K562 treated with DMSO at 1 percent for 4 hours (cell line): ENCODE measurements around the gene OR2T29. TPM values are rescaled to one million over a fixed set of nuclear protein-coding genes. Genes with fewer than 3 reads are reported as not detected.

ENCODE experiments used
- total RNA-seq: library from RNA; unstranded; fragments of 300-600 nt; gene quantifications from 2 replicates; pipeline ENCODE4 v1.2.3, GENCODE V29; 2022; ENCODE audit not compliant: insufficient read depth

Gene OR2T29
- not detected in 2 replicates for total RNA-seq

GRCh38 chr1:248562672-248563071 is at the start of gene OR2T29:
OR2T29 (minus strand) TSS chr1:248562772; CDS start chr1:248559491, 3,281 bp downstream.

GRCh38 chr1:248597589-248597988 is 35.0 kb upstream of the OR2T29 start, which contains the start of gene OR2T10:
OR2T10 (minus strand) TSS chr1:248597700; CDS start chr1:248593768, 3,932 bp downstream.

GRCh38 chr1:248574657-248575056 is 12.1 kb upstream of the OR2T29 start, which contains the start of gene OR2T34:
OR2T34 (minus strand) TSS chr1:248574757; CDS start chr1:248574757, 0 bp downstream.

GRCh38 chr1:248507773-248508172 is 54.8 kb downstream of the OR2T29 start, which contains the start of gene OR2G6:
OR2G6 (plus strand) TSS chr1:248508073; CDS start chr1:248521647, 13,574 bp downstream.

Other genes starting within 250 kb of the OR2T29 start
- gene OR2M7, start 238.2 kb downstream of the OR2T29 start, total RNA-seq: not detected in 2 replicates
- not detected in 2 replicates for gene OR14C36, start 214.0 kb downstream of the OR2T29 start, total RNA-seq
- not detected in 2 replicates for gene OR2T4, start 201.1 kb downstream of the OR2T29 start, total RNA-seq
- not detected in 2 replicates for gene OR2T6, start 187.0 kb downstream of the OR2T29 start, total RNA-seq
- not detected in 2 replicates for gene OR2T1, start 159.7 kb downstream of the OR2T29 start, total RNA-seq
- not detected in 2 replicates for gene OR2T2, start 117.1 kb downstream of the OR2T29 start, total RNA-seq
- gene OR2T3, start 89.4 kb downstream of the OR2T29 start, total RNA-seq: not detected in 2 replicates
- gene OR2T5, start 74.2 kb downstream of the OR2T29 start, total RNA-seq: not detected in 2 replicates
- gene OR2G6, start 54.7 kb downstream of the OR2T29 start, total RNA-seq: not detected in 2 replicates
- gene OR2T34, start 12.0 kb upstream of the OR2T29 start, total RNA-seq: not detected in 2 replicates
- gene OR2T10, start 34.9 kb upstream of the OR2T29 start, total RNA-seq: not detected in 2 replicates
- not detected in 2 replicates for gene OR2T11, start 72.3 kb upstream of the OR2T29 start, total RNA-seq
- not detected in 2 replicates for gene OR2T35, start 82.5 kb upstream of the OR2T29 start, total RNA-seq
- gene OR2T27, start 92.8 kb upstream of the OR2T29 start, total RNA-seq: not detected in 2 replicates
- not detected in 2 replicates for gene OR14I1, start 140.0 kb upstream of the OR2T29 start, total RNA-seq
- gene LYPD8, start 193.0 kb upstream of the OR2T29 start, total RNA-seq: 1.3 and 1.8 TPM in 2 replicates